Measurements from ENCODE around the gene GLI2. TPM values are rescaled to one million over a fixed set of nuclear protein-coding genes. Genes with fewer than 3 reads are reported as not detected.

The GLI2 gene
- total RNA-seq, 1 donor from 2014 or later, result 2.2 TPM

GRCh38 chr2:120775194-120775593 is 39.5 kb downstream of the GLI2 start:
- peak; percentile 14 for DNase-seq (ENCODE audit: missing footprints)
- intact Hi-C loops (cut with DNase I), result no loop called here

GRCh38 chr2:120775801-120776589 is 40.3 kb downstream of the GLI2 start:
- ATAC-seq (no peak), DNase-seq (ENCODE audit: missing footprints) (peak; percentile 37)
- intact Hi-C loops (cut with DNase I), result no loop called here

More at GRCh38 chr2:120775194-120775593, 39.5 kb downstream of the GLI2 start:
- no peak for ATAC-seq

GRCh38 chr2:120776649-120777048 is 41.0 kb downstream of the GLI2 start:
- ATAC-seq (no peak), DNase-seq (ENCODE audit: missing footprints) (peak; percentile 13)
- intact Hi-C loops (cut with DNase I), result no loop called here

GRCh38 chr2:120777170-120777751 is 41.6 kb downstream of the GLI2 start:
- ATAC-seq, result no peak
- DNase-seq (ENCODE audit: missing footprints), result peak; percentile 59
- intact Hi-C loops (cut with DNase I), result no loop called here

GRCh38 chr2:120777787-120778186 is 42.1 kb downstream of the GLI2 start:
- ATAC-seq (no peak), DNase-seq (ENCODE audit: missing footprints) (peak; percentile 62)
- intact Hi-C loops (cut with DNase I), result no loop called here

- ATAC-seq (no peak), DNase-seq (ENCODE audit: missing footprints) (no peak)
- intact Hi-C loops (cut with DNase I), result no loop called here
These were observed 42.6 kb downstream of the GLI2 start for GRCh38 chr2:120778244-120778643.

GRCh38 chr2:120779781-120780283 is 44.2 kb downstream of the GLI2 start:
- peak; percentile 26 for DNase-seq (ENCODE audit: missing footprints)
- intact Hi-C loops (cut with DNase I), result no loop called here
- ATAC-seq, result no peak

- ATAC-seq, result no peak
These were observed 44.7 kb downstream of the GLI2 start for GRCh38 chr2:120780402-120780801.

GRCh38 chr2:120783371-120783791 is 47.7 kb downstream of the GLI2 start:
- no peak for DNase-seq (ENCODE audit: missing footprints)
- ATAC-seq, result peak; percentile 55
- intact Hi-C loops (cut with DNase I), result no loop called here

More at GRCh38 chr2:120780402-120780801, 44.7 kb downstream of the GLI2 start:
- DNase-seq (ENCODE audit: missing footprints), result peak; percentile 33
- intact Hi-C loops (cut with DNase I), result no loop called here

GRCh38 chr2:120783969-120784372 is 48.3 kb downstream of the GLI2 start:
- intact Hi-C loops (cut with DNase I), result no loop called here
- DNase-seq (ENCODE audit: missing footprints) (no peak), ATAC-seq (peak; percentile 19)

Measured in Right ventricle myocardium inferior (tissue), 1 donor.